DMS114 treated with DMSO at 0.1 percent for 48 hours (cell line): Measurements from ENCODE around the gene SPECC1.
"Not testable (repeated sequence)": the region's sequence is repeated elsewhere in the genome, so short reads cannot be mapped to it uniquely, and the experiment has no call there.

Experiments used
- DNase-seq: peaks from one replicate; lab custom pipeline; 2025; ENCODE audit not compliant: unreplicated experiment; lab: John Stamatoyannopoulos, UW

The SPECC1 gene

GRCh38 chr17:20203761-20204263, 194.7 kb downstream of the SPECC1 start:
- DNase-seq: no peak

- DNase-seq: no peak
Measured at GRCh38 chr17:20205609-20206008, 196.4 kb downstream of the SPECC1 start.

DNA sequence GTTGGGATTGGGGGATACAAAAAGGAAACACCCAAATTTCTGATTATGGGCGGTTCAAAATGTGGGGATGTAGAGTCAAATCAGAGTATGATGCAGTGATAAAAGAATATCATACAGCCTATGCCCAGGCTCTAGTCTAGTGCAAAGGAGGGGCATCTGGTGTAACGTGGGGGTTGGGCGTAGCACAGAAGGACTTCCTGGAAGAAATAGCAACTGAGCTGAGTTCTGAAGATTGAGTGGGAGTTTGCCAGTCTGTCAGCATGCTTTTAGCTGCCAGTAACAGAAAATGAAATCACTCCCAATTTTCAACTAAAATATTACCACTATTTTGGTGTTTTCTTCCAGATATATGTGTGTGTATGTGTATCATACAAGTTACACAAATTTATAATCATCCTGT, 196.9 kb downstream of the SPECC1 start:
- DNase-seq: no peak

DNA sequence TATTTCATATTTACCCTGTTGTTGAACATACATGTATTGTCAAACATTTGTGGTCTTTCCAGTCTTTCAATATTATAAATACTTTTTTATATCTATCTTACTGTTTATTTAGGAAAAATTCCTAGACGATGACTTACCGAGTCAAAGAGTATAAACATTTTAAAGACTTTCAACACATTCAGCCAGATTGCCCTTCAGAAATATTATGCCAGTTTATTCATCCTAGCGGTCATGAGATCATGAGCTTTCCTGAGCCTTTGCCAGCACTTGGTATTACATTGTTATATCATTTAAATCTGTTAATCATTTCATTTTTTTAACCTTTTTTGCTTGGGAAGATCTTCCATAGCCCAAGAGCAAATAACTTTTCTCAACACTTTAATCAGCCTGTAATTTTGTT, 197.4 kb downstream of the SPECC1 start:
- DNase-seq: no peak

DNA sequence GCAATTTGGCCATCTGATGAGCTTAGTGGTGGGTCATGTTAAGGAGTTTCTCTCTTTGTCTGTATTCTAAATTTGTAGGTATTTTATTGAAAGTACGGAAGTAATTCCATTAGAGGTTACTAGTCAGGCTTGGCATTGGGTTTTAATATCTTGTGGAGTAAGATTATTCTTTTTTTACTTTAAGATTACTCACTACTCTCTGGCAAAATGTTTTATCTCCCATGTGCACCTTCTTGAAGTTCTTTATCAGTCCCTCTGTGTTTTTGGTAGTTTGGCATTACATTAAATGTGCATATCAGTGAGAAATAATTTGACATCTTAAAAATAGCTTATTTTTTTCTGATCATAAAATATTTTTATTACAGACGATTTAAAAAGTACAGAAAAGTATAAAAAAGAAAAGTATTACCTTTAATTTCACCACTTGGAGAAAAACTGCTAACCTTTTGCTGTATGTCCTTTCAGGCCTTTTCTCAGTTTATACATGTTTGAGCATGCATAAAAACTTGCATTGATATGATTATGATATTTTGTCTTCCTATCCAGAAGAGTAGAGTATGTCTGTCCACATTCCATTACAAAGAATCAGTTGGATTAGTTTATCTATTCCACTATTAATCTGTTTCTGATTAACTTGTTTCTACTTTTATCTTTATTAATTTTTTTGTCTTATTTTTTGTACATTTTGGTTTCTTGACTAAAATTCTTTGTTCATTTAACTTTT, 198.3 kb downstream of the SPECC1 start:
- no peak for DNase-seq

GRCh38 chr17:20208717-20209116, 199.6 kb downstream of the SPECC1 start:
- no peak for DNase-seq

GRCh38 chr17:20210180-20210579, 201.0 kb downstream of the SPECC1 start:
- DNase-seq: no peak

- no peak for DNase-seq
Measured at GRCh38 chr17:20210614-20211013, 201.5 kb downstream of the SPECC1 start.

DNA sequence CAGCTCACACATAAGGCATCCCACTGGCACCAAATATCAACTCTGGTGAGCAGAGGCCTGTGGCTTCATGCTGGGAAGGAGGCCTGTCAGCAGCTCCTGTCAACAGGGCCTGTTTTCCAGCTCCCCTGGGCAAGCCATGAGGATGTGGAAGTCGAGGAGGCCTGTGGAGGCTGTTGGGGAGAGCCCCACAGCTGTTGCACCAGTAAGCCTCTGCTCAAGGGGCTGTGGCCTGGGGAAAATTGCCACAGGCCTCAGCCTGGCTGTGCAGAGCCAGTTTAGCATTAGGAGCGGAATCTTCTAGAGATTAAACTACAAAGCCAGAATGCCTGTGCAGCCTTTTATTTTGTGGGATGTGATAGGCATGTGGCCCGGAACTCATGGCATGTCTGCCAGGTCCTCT, 202.1 kb downstream of the SPECC1 start:
- DNase-seq: no peak

GRCh38 chr17:20213449-20213848, 204.3 kb downstream of the SPECC1 start:
- DNase-seq: no peak

DNA sequence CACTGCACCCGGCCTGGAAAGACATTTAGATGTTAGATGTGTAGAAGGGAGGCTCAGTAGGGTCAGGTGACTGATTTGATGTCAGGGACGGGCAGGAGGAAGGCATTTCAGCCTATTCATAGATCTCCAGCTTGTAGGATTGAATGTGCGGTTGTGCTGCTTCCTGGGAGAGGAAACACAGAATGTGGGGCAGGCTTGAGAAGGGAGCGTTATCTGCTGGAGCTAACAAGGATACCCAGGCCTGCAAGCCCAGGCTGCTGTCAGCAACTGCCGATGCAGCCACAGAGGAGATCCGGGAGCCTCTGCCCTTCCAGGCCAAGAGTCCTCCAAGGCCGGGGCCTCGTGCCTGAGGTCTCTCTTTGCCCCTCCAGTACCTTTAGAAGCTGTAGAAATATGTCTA, 205.6 kb downstream of the SPECC1 start:
- DNase-seq: no peak

- DNase-seq: no peak
Measured at GRCh38 chr17:20216154-20216815, 207.1 kb downstream of the SPECC1 start.

GRCh38 chr17:20216853-20217252, 207.7 kb downstream of the SPECC1 start:
- no peak for DNase-seq

DNA sequence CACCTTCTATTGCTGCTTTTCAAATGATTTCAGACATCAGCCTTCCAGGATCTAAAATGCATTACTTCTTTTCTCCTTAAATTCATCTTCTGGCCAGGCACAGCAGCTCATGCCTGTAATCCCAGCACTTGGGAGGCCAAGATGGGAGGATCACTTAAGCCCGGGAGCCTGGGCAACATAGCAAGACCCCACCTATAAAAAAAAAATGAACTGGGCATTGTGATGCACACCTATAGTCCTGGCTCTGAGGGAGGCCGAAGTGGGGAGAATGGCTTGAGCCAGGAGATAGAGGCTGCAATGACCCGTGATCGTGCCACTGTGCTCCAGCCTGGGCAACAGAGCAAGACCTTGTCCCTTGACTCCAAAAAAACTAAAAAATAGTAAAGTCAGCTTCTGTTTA, 208.5 kb downstream of the SPECC1 start:
- no peak for DNase-seq

DNA sequence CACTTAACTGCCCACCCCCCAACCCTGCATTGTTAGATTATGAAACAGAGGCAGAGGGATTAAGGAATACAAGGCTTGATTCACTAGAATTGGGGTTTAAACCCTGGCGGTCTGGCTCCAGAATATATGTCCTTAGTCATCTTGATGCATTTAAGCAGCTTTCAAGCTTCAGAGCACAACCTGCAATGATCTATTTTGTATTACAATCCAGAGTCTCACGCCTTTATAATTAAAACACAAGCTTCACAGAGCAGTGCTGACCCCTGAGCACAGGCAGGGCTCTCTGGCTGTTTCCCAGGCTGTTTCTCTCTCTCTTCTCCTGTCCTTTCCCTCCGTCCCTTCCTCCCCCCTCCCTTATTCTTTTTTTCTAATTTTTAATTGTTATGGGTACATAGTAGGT, 209.1 kb downstream of the SPECC1 start:
- DNase-seq: no peak

DNA sequence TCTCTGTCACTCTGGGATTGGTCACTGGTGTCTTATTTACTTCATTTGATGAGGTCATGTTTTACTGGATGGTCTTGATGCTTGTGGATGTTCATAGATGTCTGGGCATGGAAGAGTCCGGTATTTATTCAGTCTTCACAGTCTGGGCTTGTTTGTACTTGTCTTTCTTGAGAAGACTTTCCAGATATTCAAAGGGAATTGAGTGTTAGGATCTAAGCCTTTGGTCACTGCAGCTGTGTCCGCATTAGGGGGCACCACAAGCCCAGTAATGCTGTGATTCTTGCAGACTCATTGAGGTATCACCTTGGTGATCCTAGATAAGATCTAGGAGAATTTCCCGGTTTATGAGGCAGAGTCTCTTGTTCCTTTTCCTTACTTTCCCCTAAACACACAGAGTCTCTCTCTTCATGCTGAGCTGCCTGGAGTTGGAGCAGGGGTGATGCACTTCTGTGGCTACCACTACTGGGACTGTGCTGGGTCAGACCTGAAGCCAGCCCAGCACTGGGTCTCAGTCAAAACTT, 214.7 kb downstream of the SPECC1 start:
- DNase-seq: no peak

- no peak for DNase-seq
Measured at GRCh38 chr17:20224379-20224778, 215.2 kb downstream of the SPECC1 start.

DNA sequence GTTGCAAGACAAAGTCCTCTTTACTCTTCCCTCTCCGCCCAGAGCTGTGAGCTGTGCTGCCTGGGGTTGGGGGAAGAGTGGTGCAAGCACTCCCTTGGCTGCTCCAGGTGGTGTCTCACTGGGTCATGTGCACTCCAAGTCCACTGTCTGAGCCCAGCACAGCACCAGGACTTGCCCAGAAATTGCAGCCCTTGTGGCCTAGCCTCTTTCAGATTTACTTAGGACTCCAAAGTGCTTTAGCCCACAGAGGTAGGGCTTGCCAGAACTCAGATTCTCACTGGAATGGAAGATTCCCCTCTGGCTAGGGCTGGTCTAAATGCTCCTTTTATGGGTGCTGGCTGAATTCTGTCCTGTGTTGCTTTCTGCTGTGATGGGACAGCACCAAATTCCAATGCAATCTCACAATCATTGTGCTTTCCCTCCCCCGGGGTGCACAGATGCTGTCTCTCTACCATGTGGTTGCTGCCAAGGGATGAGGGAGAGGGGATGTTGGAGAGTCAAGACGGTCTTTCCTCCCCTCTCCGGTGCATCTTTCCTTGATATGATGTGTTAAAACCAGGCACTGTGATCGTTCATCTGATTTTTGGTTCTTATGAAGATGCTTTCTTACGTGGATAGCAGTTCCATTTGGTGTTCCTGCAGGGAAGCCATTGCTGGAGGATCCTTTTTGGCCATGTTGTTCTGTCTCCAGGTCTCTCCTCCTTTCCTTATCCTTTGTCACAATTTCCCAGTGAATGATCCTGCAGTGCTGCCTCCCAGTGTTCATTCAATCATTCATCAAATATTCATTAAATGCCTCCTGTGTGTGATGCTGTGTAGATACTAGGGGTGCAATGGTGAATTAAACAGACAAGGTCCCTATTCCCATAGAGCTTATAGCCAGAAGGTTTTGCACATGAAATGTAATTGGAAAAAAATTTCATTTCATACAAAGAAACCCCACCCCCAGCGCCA, 216.3 kb downstream of the SPECC1 start:
- DNase-seq: no peak

- peak; percentile 2 for DNase-seq
Measured at GRCh38 chr17:20226814-20227482, 217.8 kb downstream of the SPECC1 start.

DNA sequence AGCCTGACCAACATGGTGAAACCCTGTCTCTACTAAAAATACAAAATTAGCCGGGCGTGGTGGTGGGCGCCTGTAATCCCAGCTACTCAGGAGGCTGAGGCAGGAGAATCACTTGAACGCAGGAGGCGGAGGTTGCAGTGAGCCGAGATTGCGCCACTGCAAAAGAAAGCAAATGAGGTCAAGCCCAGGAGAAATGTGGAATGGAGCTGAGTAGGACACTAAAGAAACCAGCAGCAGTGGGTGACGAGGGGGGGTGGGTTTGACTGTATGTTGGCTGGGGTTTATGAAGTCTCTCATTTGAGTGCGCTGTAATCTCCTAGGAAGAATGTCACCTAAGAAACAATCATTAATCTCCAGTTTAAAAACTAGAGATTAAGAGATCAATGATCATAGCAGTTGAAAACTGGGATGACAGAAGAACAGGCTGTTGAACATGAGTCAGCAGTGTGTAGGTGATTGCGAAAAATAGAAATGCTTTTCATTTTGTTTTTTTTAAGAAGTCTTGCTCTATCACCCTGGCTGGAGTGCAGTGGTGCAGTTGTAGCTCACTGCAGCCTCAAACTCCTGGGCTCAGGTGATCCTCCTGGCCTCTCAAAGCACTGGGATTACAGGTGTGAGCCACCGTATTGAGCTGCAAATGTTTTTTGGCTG, 218.7 kb downstream of the SPECC1 start:
- not testable (repeated sequence) for DNase-seq
